GM21367 (cell line): ENCODE results near the gene INPP4B.
"Not testable (repeated sequence)": the region's sequence is repeated elsewhere in the genome, so short reads cannot be mapped to it uniquely, and the experiment has no call there.

Source experiments
- ATAC-seq: cut with Tn5 transposase; IDR thresholded peaks from one replicate; pipeline ENCODE4 v1.9.1; 2021; ENCODE audit not compliant: unreplicated experiment

Gene INPP4B

GRCh38 chr4:142549726-142550463, 296.2 kb downstream of the INPP4B start:
- ATAC-seq, result no peak

GRCh38 chr4:142549248-142549647, 296.9 kb downstream of the INPP4B start:
- ATAC-seq, result no peak

- no peak for ATAC-seq
These were observed 297.6 kb downstream of the INPP4B start for GRCh38 chr4:142548491-142548890.

- no peak for ATAC-seq
These were observed 298.1 kb downstream of the INPP4B start for GRCh38 chr4:142547974-142548373.

GRCh38 chr4:142544594-142544993, 301.5 kb downstream of the INPP4B start:
- no peak for ATAC-seq

- ATAC-seq, result no peak
These were observed 302.1 kb downstream of the INPP4B start for GRCh38 chr4:142544039-142544438.

- no peak for ATAC-seq
These were observed 305.7 kb downstream of the INPP4B start for GRCh38 chr4:142540483-142540804.

GRCh38 chr4:142539796-142540482, 306.2 kb downstream of the INPP4B start:
- ATAC-seq, result no peak

GRCh38 chr4:142535009-142535408, 311.1 kb downstream of the INPP4B start:
- ATAC-seq, result no peak

- no peak for ATAC-seq
These were observed 314.0 kb downstream of the INPP4B start for GRCh38 chr4:142532054-142532453.

GRCh38 chr4:142530728-142531127, 315.4 kb downstream of the INPP4B start:
- no peak for ATAC-seq

GRCh38 chr4:142528433-142528832, 317.7 kb downstream of the INPP4B start:
- no peak for ATAC-seq

- no peak for ATAC-seq
These were observed 323.0 kb downstream of the INPP4B start for GRCh38 chr4:142523111-142523510.

GRCh38 chr4:142519342-142519741, 326.8 kb downstream of the INPP4B start:
- no peak for ATAC-seq

- no peak for ATAC-seq
These were observed 329.2 kb downstream of the INPP4B start for GRCh38 chr4:142516686-142517526.

- ATAC-seq, result no peak
These were observed 333.9 kb downstream of the INPP4B start for GRCh38 chr4:142512161-142512560.

GRCh38 chr4:142509881-142510280, 336.2 kb downstream of the INPP4B start:
- no peak for ATAC-seq

- ATAC-seq, result not testable (repeated sequence)
These were observed 336.7 kb downstream of the INPP4B start for GRCh38 chr4:142509381-142509780.

GRCh38 chr4:142500966-142501365, 345.1 kb downstream of the INPP4B start:
- ATAC-seq, result no peak

- ATAC-seq, result no peak
These were observed 348.5 kb downstream of the INPP4B start for GRCh38 chr4:142497606-142498005.

GRCh38 chr4:142493255-142494110, 352.6 kb downstream of the INPP4B start:
- ATAC-seq, result no peak
